Spleen (tissue), 11 donors: ENCODE results near the gene REV1. TPM values are rescaled to one million over a fixed set of nuclear protein-coding genes. Genes with fewer than 3 reads are reported as not detected.

Source experiments
- DNase-seq: peaks from one replicate; pipeline ENCODE4 v3.0.0-alpha.2; 2020
- H3K27ac ChIP-seq, 8 donors: fragments of 200-600 bp; sonication (generic) in 7 of 8; 1 replicate in 4 of 8; 2 replicates in 4 of 8; pipeline versions ENCODE4 v1.5.0 to v1.8.0; 2016 to 2021; ENCODE audit warnings: inconsistent platforms in 4 of 8, mild to moderate bottlenecking in 4 of 8, moderate library complexity in 1 of 8
- H3K27me3 ChIP-seq, 7 donors: fragments of 200-600 bp; sonication (generic) in 6 of 7; replicated peaks in 1 of 7; 1 replicate in 4 of 7; 2 replicates in 3 of 7; pipeline versions ENCODE4 v1.5.0 to v1.8.0; 2016 to 2021; ENCODE audit warnings: inconsistent platforms in 3 of 7, mild to moderate bottlenecking in 1 of 7
- H3K36me3 ChIP-seq, 6 donors: fragments of 200-600 bp; sonication (generic) in 5 of 6; 1 replicate in 4 of 6; 2 replicates in 2 of 6; pipeline versions ENCODE4 v1.5.0 to v1.8.0; 2016 to 2021; ENCODE audit warnings: inconsistent platforms in 2 of 6
- H3K4me1 ChIP-seq, 6 donors: fragments of 200-600 bp; sonication (generic) in 5 of 6; 1 replicate in 3 of 6; 2 replicates in 3 of 6; pipeline versions ENCODE4 v1.5.0 to v1.8.0; 2016 to 2021; ENCODE audit warnings: inconsistent platforms in 3 of 6
- H3K4me3 ChIP-seq, 8 donors: fragments of 200-600 bp; sonication (generic) in 7 of 8; 1 replicate in 4 of 8; 2 replicates in 4 of 8; pipeline versions ENCODE4 v1.5.0 to v1.8.0; 2016 to 2021; ENCODE audit warnings: inconsistent platforms in 4 of 8, mild to moderate bottlenecking in 4 of 8, moderate library complexity in 2 of 8
- H3K9me3 ChIP-seq, 8 donors: fragments of 200-600 bp; sonication (generic) in 7 of 8; 1 replicate in 4 of 8; 2 replicates in 4 of 8; pipeline versions ENCODE4 v1.5.0 to v1.8.0; 2016 to 2021; ENCODE audit warnings: inconsistent platforms in 4 of 8
- POLR2A ChIP-seq, 3 donors: fragments of 450-650 bp; IDR thresholded peaks; one replicate each; pipeline ENCODE4 v1.5.1; 2017; ENCODE audit warnings: antibody characterized with exemption in 3 of 3, mild to moderate bottlenecking in 1 of 3
- POLR2AphosphoS5 ChIP-seq, 3 donors: sonication (generic); formaldehyde crosslinking; IDR thresholded peaks; one replicate each; pipeline ENCODE4 v1.5.1; 2017; ENCODE audit warnings: antibody characterized with exemption in 3 of 3
- WGBS, 5 donors: extraction: QIAGEN DNeasy Blood & Tissue Kit in 3 of 5; methylation state at CpG; one replicate each; pipeline versions ENCODE4 v1.1.5 to v1.1.7; 2013 to 2018; 5-methylcytosine and 5-hydroxymethylcytosine counted together
- intact Hi-C: fragments of 100-400 bp; cut with DNase I; formaldehyde crosslinking; loops from one replicate; pipeline ENCODE4 v1.15.0; 2023; ENCODE audit warnings: low total_unique reads
- polyA plus RNA-seq, 3 donors: library from polyadenylated mRNA; stranded (reverse); fragments of 200-250 nt; gene quantifications; one replicate each; pipeline ENCODE4 v1.2.1, GENCODE V29; 2013
- total RNA-seq, 7 donors: library from RNA; depleted of rRNA in 3 of 7; stranded (reverse); fragments of >200 nt in 3 of 7; fragmentation: NEBNext Ultra II Directional in 4 of 7; extraction: Animal tissue kit (Norgen Biotek cat#: 25700) in 4 of 7; gene quantifications; one replicate each; pipeline versions ENCODE4 v1.1.0 to v1.2.1, GENCODE V29; 2016 to 2021
- TF ChIP-seq, protein P1 (sequence below), 11 experiments: fragments of 200-600 bp in 7 of 11; fragments of 450-650 bp in 4 of 11; sonication (generic) in 4 of 11; IDR thresholded peaks in 8 of 11; conservative IDR thresholded peaks in 3 of 11; 1 replicate in 7 of 11; 2 replicates in 4 of 11; pipeline versions ENCODE4 v1.4.0 to v1.8.0; 2016 to 2021; ENCODE audit warnings: antibody characterized with exemption in 11 of 11, inconsistent platforms in 4 of 11, mild to moderate bottlenecking in 1 of 11
- donor health status: healthy with polysubstance abuse.
- donor health status: DM: no; HTN: no; CAD: no; lungs with moderate emphysema.
- donor health status: DM: no; HTN: no; CAD: no.
- donor health status: Bipolar disorder and iron deficiency.
- donor health status: healthy.
- donor health status: DM: no; HTN: no; CAD: no.
- donor health status: DM: yes; HTN: yes; CAD: no.

Gene REV1
- total and polyA plus RNA-seq, 10 donors, result 12.0 to 75.1 (median 50.6) TPM

DNA sequence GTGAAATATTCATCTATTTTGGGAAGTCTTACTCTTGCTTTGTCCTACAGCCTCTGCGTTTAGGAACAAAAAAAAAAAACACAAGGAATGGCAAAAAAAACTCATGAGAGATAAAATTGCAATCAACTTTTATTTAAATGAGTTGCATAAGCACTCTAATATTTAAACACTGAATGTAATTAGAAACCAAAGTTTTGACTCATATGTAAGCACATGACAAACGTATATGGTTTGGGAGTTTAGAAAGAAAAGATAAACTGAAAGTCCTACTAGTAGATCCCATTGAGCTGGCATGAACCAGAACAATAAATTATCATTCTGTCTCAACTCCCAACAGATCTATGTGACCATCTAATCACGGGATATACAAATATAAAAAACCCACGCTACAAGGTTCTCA is 44.8 kb downstream of the REV1 start:
- Histone ChIP-seq H3K4me1 (no peaks in the 10 kb centered on the region), H3K36me3 (peaks cover 2 to 70% (median 25%) of the 10 kb centered on the region in 6 donors), H3K27me3 (no peaks in the 10 kb centered on the region), H3K9me3 (no peaks in the 10 kb centered on the region), H3K4me3 (no peak overlapping the region), H3K27ac (no peak overlapping the region)
- TF ChIP-seq, protein P1, sequence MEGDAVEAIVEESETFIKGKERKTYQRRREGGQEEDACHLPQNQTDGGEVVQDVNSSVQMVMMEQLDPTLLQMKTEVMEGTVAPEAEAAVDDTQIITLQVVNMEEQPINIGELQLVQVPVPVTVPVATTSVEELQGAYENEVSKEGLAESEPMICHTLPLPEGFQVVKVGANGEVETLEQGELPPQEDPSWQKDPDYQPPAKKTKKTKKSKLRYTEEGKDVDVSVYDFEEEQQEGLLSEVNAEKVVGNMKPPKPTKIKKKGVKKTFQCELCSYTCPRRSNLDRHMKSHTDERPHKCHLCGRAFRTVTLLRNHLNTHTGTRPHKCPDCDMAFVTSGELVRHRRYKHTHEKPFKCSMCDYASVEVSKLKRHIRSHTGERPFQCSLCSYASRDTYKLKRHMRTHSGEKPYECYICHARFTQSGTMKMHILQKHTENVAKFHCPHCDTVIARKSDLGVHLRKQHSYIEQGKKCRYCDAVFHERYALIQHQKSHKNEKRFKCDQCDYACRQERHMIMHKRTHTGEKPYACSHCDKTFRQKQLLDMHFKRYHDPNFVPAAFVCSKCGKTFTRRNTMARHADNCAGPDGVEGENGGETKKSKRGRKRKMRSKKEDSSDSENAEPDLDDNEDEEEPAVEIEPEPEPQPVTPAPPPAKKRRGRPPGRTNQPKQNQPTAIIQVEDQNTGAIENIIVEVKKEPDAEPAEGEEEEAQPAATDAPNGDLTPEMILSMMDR (IDR thresholded peaks at IDR 0.05 in 8 of 11, conservative IDR thresholded peaks at IDR 0.05 in 3 of 11), result no peak
- no peak for TF ChIP-seq POLR2A (IDR thresholded peaks at IDR 0.05)
- no peak for TF ChIP-seq POLR2AphosphoS5 (IDR thresholded peaks at IDR 0.05)
- intact Hi-C loops, result no loop called here
- 68 to 85% (median 79%) methylated on average over 4 of the region's 4 CpGs for WGBS, 5 donors
- DNase-seq, result no peak

DNA sequence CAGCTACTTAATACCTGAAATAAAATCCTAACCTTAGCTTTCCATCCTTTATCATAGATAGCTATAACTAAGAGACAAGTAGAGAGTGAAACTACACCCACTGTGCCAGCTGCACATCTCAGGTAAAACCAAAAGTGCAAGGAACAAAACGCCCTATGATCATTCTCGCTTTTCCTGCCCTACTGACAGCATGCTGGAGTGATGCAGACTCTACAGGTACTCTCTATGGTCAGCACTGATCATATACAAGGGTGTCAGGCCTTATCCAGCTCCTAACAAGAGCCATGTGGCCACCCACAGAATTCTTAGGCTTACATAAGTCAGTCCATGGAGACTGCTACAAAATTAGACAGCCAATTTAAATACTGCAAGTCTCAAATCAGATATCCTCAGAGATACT is 45.6 kb downstream of the REV1 start:
- Histone ChIP-seq H3K4me3 (no peak overlapping the region), H3K36me3 (peaks cover 2 to 74% (median 25%) of the 10 kb centered on the region in 6 donors), H3K27ac (no peak overlapping the region), H3K27me3 (no peaks in the 10 kb centered on the region), H3K9me3 (no peaks in the 10 kb centered on the region), H3K4me1 (no peaks in the 10 kb centered on the region)
- intact Hi-C loops, result no loop called here
- no peak for DNase-seq
- TF ChIP-seq POLR2A (IDR thresholded peaks at IDR 0.05), result no peak
- TF ChIP-seq POLR2AphosphoS5 (IDR thresholded peaks at IDR 0.05), result no peak
- TF ChIP-seq, protein P1 (IDR thresholded peaks at IDR 0.05 in 8 of 11, conservative IDR thresholded peaks at IDR 0.05 in 3 of 11), result no peak
- WGBS, 5 donors, result 64 to 87% (median 83%) methylated on average over 2 of the region's 2 CpGs

DNA sequence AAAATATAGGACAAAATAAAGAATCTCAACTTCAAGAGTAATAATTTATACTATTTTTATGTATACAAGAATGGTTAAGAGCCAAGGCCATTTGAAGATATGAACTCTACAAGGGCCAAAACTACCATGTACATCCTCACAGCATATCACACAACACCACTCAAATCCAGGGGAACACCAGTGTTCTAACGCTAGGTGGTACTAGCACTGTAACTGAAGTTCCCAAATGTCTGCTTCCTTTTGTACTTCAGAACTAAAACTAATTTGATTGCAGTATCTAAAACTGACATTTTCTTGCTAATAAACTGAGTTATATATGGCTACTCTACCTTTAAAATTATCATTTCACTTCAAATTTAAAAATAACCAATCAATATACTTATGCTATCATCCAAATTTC is 47.0 kb downstream of the REV1 start:
- Histone ChIP-seq H3K36me3 (peaks cover 0 to 74% (median 29%) of the 10 kb centered on the region in 6 donors), H3K4me3 (no peak overlapping the region), H3K9me3 (no peaks in the 10 kb centered on the region), H3K27ac (no peak overlapping the region), H3K27me3 (no peaks in the 10 kb centered on the region), H3K4me1 (no peaks in the 10 kb centered on the region)
- no peak for DNase-seq
- intact Hi-C loops, result no loop called here
- 42 to 72% (median 66%) methylated on average over 1 of the region's 1 CpG for WGBS, 5 donors
- TF ChIP-seq, protein P1 (IDR thresholded peaks at IDR 0.05 in 8 of 11, conservative IDR thresholded peaks at IDR 0.05 in 3 of 11), result peak in 5 of 11 experiments; percentile 15 to 36 (median 18)
- no peak for TF ChIP-seq POLR2A (IDR thresholded peaks at IDR 0.05)

DNA sequence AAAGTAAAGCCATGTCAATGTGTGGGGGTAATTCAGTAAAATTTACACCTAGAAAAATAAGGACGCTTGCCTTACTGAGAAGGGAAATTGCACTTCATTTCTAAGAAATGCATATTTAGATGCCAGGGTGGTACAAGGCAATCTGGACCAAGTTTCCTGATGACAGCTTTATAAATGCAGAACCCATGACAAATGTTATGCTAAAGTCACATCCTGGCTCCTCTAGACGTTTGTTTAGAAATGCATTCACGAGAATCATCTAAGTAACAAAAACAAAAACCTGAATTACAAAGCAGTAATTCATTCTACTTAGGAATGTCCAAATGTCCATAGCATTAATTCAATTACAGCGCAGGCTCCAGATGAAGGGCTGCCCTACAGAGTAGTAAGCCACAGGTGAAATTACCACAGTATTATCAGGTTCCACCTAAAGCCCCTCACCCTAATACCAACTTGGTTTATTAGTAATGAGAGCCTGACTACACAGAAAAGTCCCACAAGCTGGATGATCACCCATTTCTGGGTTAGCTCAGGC is 49.8 kb downstream of the REV1 start:
- 82 to 89% (median 84%) methylated on average over 4 of the region's 4 CpGs for WGBS, 5 donors
- H3K27me3 ChIP-seq, result no peaks in the 10 kb centered on the region
- H3K4me1 ChIP-seq, result no peaks in the 10 kb centered on the region
- intact Hi-C loops, result no loop called here
- H3K4me3 ChIP-seq, result no peak overlapping the region
- TF ChIP-seq, protein P1 (IDR thresholded peaks at IDR 0.05 in 8 of 11, conservative IDR thresholded peaks at IDR 0.05 in 3 of 11), result no peak
- no peak for TF ChIP-seq POLR2A (IDR thresholded peaks at IDR 0.05)
- TF ChIP-seq POLR2AphosphoS5 (IDR thresholded peaks at IDR 0.05), result no peak
- H3K36me3 ChIP-seq, result peaks cover 0 to 64% (median 23%) of the 10 kb centered on the region in 6 donors
- no peak for DNase-seq
- H3K27ac ChIP-seq, result no peak overlapping the region
- H3K9me3 ChIP-seq, result no peaks in the 10 kb centered on the region
